GM21717 (cell line): ENCODE measurements around the gene ALDH3B2.

Experiments
- ATAC-seq: cut with Tn5 transposase; IDR thresholded peaks from one replicate; pipeline ENCODE4 v1.9.1; 2021; ENCODE audit warnings: mild to moderate bottlenecking, moderate library complexity; ENCODE audit not compliant: unreplicated experiment

ALDH3B2 gene

GRCh38 chr11:67615728-67616430 is 58.5 kb downstream of the ALDH3B2 start:
- no peak for ATAC-seq

DNA sequence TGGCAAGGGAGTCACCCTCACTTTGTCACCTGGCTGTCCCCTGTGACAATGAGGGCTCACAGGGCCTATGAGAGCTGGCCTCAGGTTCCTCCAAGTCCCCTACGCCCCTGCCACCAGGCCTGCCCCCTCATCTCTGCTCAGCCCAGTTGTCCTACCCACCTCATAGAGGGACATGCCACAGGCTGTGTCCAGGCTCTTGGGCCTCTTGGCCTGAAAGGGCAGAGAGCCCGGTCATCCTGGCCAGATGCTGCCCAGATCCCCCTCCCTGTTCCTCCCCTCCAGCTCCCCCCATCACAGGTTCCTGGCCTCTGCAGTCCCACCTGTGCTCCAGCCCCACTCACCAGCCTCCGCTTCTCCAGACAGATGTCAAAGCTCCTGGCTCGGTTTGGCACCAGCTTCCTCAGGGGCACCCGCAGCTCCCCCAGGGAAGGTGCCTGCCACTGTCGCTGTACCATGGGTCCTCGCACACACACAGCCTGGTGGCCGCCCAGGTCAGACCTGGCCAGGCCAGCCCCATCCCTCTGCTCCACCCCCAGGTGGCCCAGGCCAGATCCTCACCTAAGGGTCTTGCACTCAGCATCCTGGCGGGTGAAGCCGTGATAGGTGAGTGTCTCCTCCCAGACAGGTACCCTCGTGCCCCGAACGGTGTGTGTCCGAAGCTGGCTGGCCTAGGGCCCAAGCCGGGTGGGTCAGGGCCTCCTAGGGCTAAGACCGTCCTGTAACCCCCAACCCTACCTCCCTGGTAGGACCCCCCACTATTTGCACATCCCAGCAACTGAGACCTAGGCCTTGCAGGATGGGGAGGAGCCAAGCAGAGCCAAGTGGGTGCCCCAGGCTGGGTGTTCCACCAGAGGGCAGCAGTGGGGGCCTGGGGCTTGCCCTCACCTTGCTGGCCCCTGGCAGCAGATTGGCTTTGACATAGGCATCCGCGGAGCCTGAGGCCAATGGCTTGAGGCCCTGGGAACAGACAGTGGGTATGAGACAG is 59.4 kb downstream of the ALDH3B2 start:
- ATAC-seq = no peak

DNA sequence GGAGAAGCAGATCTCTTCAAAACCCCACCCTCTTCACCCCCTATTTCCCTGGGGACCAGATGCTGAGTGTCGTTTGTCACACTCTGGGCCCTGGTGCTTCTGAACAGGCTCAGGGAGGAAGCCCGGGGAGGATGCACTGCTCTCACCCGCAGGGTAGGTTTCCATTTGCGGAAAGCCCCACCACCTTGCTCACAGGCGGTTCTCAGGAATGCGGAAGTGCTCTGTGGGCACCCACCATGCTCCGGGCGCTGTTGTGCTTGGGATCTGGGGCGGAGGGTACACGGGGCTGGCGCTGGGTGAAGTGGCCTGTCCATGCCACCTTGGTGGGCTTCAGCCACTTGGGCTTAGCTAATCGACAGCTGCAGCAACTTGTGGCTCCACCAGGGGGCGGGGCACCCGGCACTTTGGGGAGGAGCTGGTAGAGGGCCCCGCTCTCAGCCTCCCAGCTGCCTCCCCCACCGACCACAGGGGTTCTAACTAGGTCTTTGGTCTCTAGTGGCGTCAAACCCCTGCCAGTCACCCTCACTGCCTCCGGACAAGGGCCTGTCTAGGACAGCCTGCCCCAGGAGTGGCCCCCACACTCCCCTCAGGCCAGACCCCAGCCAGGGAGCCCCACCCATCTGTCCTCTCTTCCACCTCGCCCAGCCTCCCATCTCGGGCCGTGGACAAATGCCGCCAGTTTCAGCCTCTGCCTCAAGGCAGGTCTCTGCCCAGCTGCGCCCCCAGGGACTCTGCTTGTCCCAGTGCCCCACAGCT is 60.3 kb downstream of the ALDH3B2 start:
- peak; percentile 69 for ATAC-seq

- no peak for ATAC-seq
Observed at GRCh38 chr11:67613313-67613959, 61.0 kb downstream of the ALDH3B2 start.

- no peak for ATAC-seq
Observed at GRCh38 chr11:67612751-67613150, 61.7 kb downstream of the ALDH3B2 start.
